Measurements from ENCODE around the gene CNPY1. TPM values are rescaled to one million over a fixed set of nuclear protein-coding genes. Genes with fewer than 3 reads are reported as not detected.
A peak's percentile ranks its signal among the peaks of the same experiment; 100 is the strongest.

Gene CNPY1
- total RNA-seq, 4 donors from 2014 or later, result not detected

DNA sequence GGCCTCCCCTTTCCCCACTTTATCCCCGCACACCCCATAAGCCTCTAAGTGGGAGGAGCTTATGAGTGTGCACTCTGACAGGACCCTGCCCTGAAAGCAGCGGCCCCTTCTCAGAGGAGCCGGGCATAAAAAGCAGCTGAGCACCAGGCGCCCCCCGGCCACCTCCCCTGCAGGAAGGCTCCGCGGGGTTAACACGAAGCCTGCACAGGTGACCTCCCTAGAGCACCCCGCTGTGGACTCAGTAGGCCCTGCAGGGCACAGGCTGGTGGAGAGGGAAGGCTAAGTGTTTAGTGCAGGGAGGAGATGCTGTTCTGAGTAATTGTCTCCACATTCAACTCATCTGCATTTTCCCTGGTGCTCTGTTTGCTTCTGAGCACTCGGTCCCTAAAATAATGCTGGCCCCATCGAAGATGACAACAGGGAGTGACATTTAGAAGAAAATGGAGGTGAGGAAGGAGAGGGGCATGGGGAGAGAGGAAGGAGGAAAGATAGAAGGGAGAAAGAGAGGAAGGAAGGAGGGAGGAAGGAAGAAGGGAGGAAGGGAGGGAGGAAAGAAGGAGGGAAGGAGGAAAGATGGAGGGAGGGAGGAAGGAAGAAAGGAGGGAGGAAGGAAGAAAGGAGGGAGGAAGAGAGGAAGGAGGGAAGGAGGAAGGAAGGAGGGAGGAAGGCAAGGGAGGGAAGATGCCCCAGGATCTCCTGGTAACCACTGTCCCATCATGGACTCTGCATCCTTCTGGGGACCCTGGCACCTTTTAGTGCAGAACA lies 25.4 kb upstream of the CNPY1 start:
- H3K9me3 ChIP-seq, result no peaks in the 10 kb centered on the region
- no peak overlapping the region for H3K27ac ChIP-seq
- no peak for TF ChIP-seq EP300 (IDR thresholded peaks at IDR 0.05)
- TF ChIP-seq, protein P1, sequence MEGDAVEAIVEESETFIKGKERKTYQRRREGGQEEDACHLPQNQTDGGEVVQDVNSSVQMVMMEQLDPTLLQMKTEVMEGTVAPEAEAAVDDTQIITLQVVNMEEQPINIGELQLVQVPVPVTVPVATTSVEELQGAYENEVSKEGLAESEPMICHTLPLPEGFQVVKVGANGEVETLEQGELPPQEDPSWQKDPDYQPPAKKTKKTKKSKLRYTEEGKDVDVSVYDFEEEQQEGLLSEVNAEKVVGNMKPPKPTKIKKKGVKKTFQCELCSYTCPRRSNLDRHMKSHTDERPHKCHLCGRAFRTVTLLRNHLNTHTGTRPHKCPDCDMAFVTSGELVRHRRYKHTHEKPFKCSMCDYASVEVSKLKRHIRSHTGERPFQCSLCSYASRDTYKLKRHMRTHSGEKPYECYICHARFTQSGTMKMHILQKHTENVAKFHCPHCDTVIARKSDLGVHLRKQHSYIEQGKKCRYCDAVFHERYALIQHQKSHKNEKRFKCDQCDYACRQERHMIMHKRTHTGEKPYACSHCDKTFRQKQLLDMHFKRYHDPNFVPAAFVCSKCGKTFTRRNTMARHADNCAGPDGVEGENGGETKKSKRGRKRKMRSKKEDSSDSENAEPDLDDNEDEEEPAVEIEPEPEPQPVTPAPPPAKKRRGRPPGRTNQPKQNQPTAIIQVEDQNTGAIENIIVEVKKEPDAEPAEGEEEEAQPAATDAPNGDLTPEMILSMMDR (IDR thresholded peaks at IDR 0.05), result no peak
- no peak for TF ChIP-seq POLR2AphosphoS5 (IDR thresholded peaks at IDR 0.05)
- TF ChIP-seq POLR2A (IDR thresholded peaks at IDR 0.05), result no peak
- H3K4me3 ChIP-seq, result no peak overlapping the region
- no peaks in the 10 kb centered on the region for H3K4me1 ChIP-seq
- whole genome bisulfite sequencing, 2 donors (ENCODE audit: low coverage in 1 of 2), result 33% methylated on average over 2 of the region's 11 CpGs; no CpG with 5 or more reads in 1 of the 2 donors
- peaks cover 36% of the 10 kb centered on the region for H3K27me3 ChIP-seq
- ATAC-seq, result no peak
- no peaks in the 10 kb centered on the region for H3K36me3 ChIP-seq

DNA sequence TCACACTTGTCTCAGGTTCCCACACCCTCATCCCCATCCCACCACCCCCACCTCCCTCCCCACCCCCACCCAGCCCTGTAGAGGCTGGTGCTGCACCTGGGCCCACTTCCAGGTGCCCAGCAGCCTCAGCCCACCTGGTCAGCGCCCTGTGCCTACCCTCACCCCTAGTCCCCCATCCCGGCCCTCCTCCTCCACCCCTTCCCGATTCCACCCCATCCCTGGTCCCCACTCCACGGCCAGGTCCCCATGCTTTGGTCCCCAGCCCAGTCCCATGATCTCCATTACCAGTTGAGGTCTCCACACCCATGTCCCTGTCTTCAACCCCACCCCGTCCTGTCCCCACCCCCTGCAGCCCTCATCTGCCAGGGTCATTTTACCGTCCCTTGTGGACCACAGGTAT lies 24.6 kb upstream of the CNPY1 start:
- WGBS, 2 donors (ENCODE audit: low coverage in 1 of 2), result 67 to 71% methylated on average over 1 of the region's 6 CpGs
- ATAC-seq, result peak; percentile 21
- H3K27ac ChIP-seq, result no peak overlapping the region
- H3K27me3 ChIP-seq, result peaks cover 40% of the 10 kb centered on the region
- no peaks in the 10 kb centered on the region for H3K4me1 ChIP-seq
- TF ChIP-seq, protein P1 (IDR thresholded peaks at IDR 0.05), result no peak
- no peak for TF ChIP-seq EP300 (IDR thresholded peaks at IDR 0.05)
- no peak for TF ChIP-seq POLR2AphosphoS5 (IDR thresholded peaks at IDR 0.05)
- no peak for TF ChIP-seq POLR2A (IDR thresholded peaks at IDR 0.05)
- H3K9me3 ChIP-seq, result no peaks in the 10 kb centered on the region
- no peak overlapping the region for H3K4me3 ChIP-seq
- H3K36me3 ChIP-seq, result no peaks in the 10 kb centered on the region

DNA sequence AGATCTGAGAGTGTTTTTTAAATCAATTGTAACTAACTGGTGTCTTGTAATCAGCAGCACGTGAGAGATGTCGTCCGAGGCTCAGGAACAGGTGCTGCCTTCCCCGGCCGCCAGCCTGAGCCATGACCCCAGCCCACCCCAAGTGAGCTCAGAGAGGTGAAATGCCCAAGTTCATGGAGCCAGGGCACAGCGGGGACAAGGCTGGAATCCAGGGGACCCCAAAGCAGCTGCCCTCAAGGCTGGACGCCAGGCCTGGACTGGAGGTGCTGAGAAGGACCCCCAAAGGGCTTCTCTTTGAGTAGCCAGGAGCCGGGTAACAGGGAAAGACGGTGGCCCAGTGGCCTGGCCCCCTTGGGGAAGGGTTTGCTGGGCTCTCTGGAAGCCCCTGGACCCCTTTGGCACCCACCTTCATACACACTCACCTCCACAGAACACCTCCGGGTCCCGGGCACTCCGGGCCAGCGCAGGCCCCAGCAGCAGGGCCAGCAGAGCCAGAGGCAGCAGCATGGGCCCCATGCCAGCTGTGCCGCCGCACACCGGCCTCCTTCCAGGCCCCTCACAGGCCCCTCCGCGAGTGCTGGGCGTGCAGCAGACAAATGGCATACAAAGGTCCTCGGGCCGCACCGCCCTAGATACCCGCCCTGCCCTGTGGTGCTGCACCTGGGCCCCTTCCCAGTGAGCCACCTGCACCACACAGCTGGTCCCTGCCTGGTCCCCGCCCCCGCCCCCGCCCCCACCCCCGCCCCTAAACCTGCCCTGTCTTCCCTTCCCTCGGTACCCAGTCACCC lies 24.0 kb upstream of the CNPY1 start:
- no peak for ATAC-seq
- Histone ChIP-seq H3K4me3 (no peak overlapping the region), H3K36me3 (no peaks in the 10 kb centered on the region), H3K27ac (no peak overlapping the region), H3K4me1 (no peaks in the 10 kb centered on the region), H3K27me3 (peaks cover 42% of the 10 kb centered on the region), H3K9me3 (no peaks in the 10 kb centered on the region)
- WGBS, 2 donors (ENCODE audit: low coverage in 1 of 2), result no CpG with 5 or more reads among the region's 28 CpGs
- TF ChIP-seq, protein P1 (IDR thresholded peaks at IDR 0.05), result no peak

DNA sequence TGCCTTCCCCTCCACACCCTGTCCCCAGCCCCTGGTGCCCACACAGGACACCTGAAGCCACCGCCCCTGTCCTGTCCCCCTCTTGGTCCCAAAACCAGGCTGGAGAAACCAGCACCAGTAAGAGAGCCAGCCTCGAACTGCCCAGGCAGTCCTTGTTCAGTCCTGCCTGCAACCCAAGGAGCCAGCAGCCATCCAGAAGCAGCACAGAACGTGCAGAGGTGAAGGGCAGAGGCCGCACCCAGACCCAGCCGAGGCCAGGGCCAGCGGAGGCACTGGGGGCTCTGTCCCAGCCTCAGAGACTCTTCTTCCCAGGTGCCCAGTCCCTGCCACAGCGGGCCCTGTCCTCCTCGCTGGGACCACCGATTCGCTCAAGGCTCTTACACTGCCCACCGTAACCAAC lies 23.3 kb upstream of the CNPY1 start:
- Histone ChIP-seq H3K4me1 (no peaks in the 10 kb centered on the region), H3K27me3 (peaks cover 42% of the 10 kb centered on the region), H3K27ac (no peak overlapping the region), H3K4me3 (no peak overlapping the region), H3K9me3 (no peaks in the 10 kb centered on the region), H3K36me3 (no peaks in the 10 kb centered on the region)
- TF ChIP-seq POLR2AphosphoS5 (IDR thresholded peaks at IDR 0.05), result no peak
- TF ChIP-seq, protein P1 (IDR thresholded peaks at IDR 0.05), result no peak
- TF ChIP-seq EP300 (IDR thresholded peaks at IDR 0.05), result no peak
- TF ChIP-seq POLR2A (IDR thresholded peaks at IDR 0.05), result no peak
- ATAC-seq, result no peak
- WGBS, 2 donors (ENCODE audit: low coverage in 1 of 2), result 100% methylated on average over 2 of the region's 11 CpGs; no CpG with 5 or more reads in 1 of the 2 donors
